Type B pancreatic cell (in vitro differentiated cells): ENCODE measurements around the gene NRCAM. TPM values are rescaled to one million over a fixed set of nuclear protein-coding genes. Genes with fewer than 3 reads are reported as not detected.
"Not testable (repeated sequence)": the region's sequence is repeated elsewhere in the genome, so short reads cannot be mapped to it uniquely, and the experiment has no call there.

ENCODE experiments used
- DNase-seq: peaks from one replicate; pipeline ENCODE4 v3.0.0; 2021; ENCODE audit warnings: mixed read lengths; ENCODE audit not compliant: unreplicated experiment; ENCODE audit errors: extremely low spot score
- H3K27ac Mint-ChIP-seq: 2 replicates; pipeline ENCODE4 v1.8.0; 2021; ENCODE audit warnings: mild to moderate bottlenecking, mixed read lengths
- H3K27me3 Mint-ChIP-seq: 2 replicates; pipeline ENCODE4 v1.8.0; 2021; ENCODE audit warnings: mixed read lengths
- H3K36me3 Mint-ChIP-seq: 2 replicates; pipeline ENCODE4 v1.8.0; 2021; ENCODE audit warnings: mixed read lengths
- H3K4me1 Mint-ChIP-seq: one replicate; pipeline ENCODE4 v1.8.0; 2021; ENCODE audit warnings: mixed read lengths; ENCODE audit not compliant: unreplicated experiment
- H3K4me3 Mint-ChIP-seq: 2 replicates; pipeline ENCODE4 v1.8.0; 2021; ENCODE audit warnings: mild to moderate bottlenecking, mixed read lengths
- H3K9me3 Mint-ChIP-seq: 2 replicates; pipeline ENCODE4 v1.8.0; 2021; ENCODE audit warnings: mixed read lengths
- CTCF ChIP-seq: fragments of 200-600 bp; sonication (generic); conservative IDR thresholded peaks from 2 replicates; pipeline ENCODE4 v1.5.0; 2021; ENCODE audit warnings: antibody characterized with exemption, mild to moderate bottlenecking
- total RNA-seq: library from RNA; stranded (reverse); gene quantifications from 2 replicates; pipeline ENCODE4 v1.2.1, GENCODE V29; 2021; ENCODE audit warnings: low replicate concordance

NRCAM gene
- total RNA-seq, 1 donor from 2014 or later, result 41.0 TPM

GRCh38 chr7:108265007-108265406 is 191.2 kb downstream of the NRCAM start:
- H3K36me3 Mint-ChIP-seq, result no peaks in the 10 kb centered on the region
- no peaks in the 10 kb centered on the region for H3K9me3 Mint-ChIP-seq
- H3K27ac Mint-ChIP-seq, result no peak overlapping the region
- TF ChIP-seq CTCF, result no peak
- H3K4me3 Mint-ChIP-seq, result no peak overlapping the region
- no peaks in the 10 kb centered on the region for H3K4me1 Mint-ChIP-seq
- H3K27me3 Mint-ChIP-seq, result no peaks in the 10 kb centered on the region
- DNase-seq, result no peak

GRCh38 chr7:108263425-108263824 is 192.8 kb downstream of the NRCAM start:
- H3K4me3 Mint-ChIP-seq, result no peak overlapping the region
- no peak overlapping the region for H3K27ac Mint-ChIP-seq
- H3K9me3 Mint-ChIP-seq, result no peaks in the 10 kb centered on the region
- H3K4me1 Mint-ChIP-seq, result no peaks in the 10 kb centered on the region
- DNase-seq, result no peak
- TF ChIP-seq CTCF, result no peak
- H3K36me3 Mint-ChIP-seq, result peaks cover 4% of the 10 kb centered on the region
- H3K27me3 Mint-ChIP-seq, result no peaks in the 10 kb centered on the region

GRCh38 chr7:108261560-108262255 is 194.5 kb downstream of the NRCAM start:
- DNase-seq, result no peak
- TF ChIP-seq CTCF, result no peak
- Mint-ChIP-seq H3K4me1 (no peaks in the 10 kb centered on the region), H3K27me3 (no peaks in the 10 kb centered on the region), H3K4me3 (no peak overlapping the region), H3K36me3 (peaks cover 4% of the 10 kb centered on the region), H3K27ac (no peak overlapping the region), H3K9me3 (no peaks in the 10 kb centered on the region)

- H3K27me3 Mint-ChIP-seq, DNase-seq, H3K27ac Mint-ChIP-seq, H3K4me1 Mint-ChIP-seq, H3K36me3 Mint-ChIP-seq, H3K4me3 Mint-ChIP-seq, H3K9me3 Mint-ChIP-seq: not testable (repeated sequence)
Observed at GRCh38 chr7:108259447-108259846, 196.8 kb downstream of the NRCAM start.

- H3K4me3 Mint-ChIP-seq, result no peak overlapping the region
- no peaks in the 10 kb centered on the region for H3K4me1 Mint-ChIP-seq
- H3K27me3 Mint-ChIP-seq, result no peaks in the 10 kb centered on the region
- no peaks in the 10 kb centered on the region for H3K9me3 Mint-ChIP-seq
- peaks cover 4% of the 10 kb centered on the region for H3K36me3 Mint-ChIP-seq
- TF ChIP-seq CTCF, result no peak
- H3K27ac Mint-ChIP-seq, result no peak overlapping the region
- DNase-seq, result no peak
Observed at GRCh38 chr7:108257954-108258353, 198.3 kb downstream of the NRCAM start.

- no peaks in the 10 kb centered on the region for H3K4me1 Mint-ChIP-seq
- H3K9me3 Mint-ChIP-seq, result no peaks in the 10 kb centered on the region
- no peak overlapping the region for H3K4me3 Mint-ChIP-seq
- no peak overlapping the region for H3K27ac Mint-ChIP-seq
- DNase-seq, result no peak
- no peaks in the 10 kb centered on the region for H3K27me3 Mint-ChIP-seq
- TF ChIP-seq CTCF, result no peak
- peaks cover under 1% of the 10 kb centered on the region for H3K36me3 Mint-ChIP-seq
Observed at GRCh38 chr7:108254259-108254658, 202.0 kb downstream of the NRCAM start.
